ENCODE results near the gene CTPS1. TPM values are rescaled to one million over a fixed set of nuclear protein-coding genes. Genes with fewer than 3 reads are reported as not detected.
A peak's percentile ranks its signal among the peaks of the same experiment; 100 is the strongest.

CTPS1 gene
- total RNA-seq, 1 donor from 2014 or later: 23.5 TPM

- ATAC-seq: no peak
- intact Hi-C loops (cut with DNase I): no loop called here
- DNase-seq (ENCODE audit: low spot score): no peak
Observed at GRCh38 chr1:40986956-40987355, 7.5 kb downstream of the CTPS1 start.

GRCh38 chr1:40987439-40988276, 8.2 kb downstream of the CTPS1 start:
- intact Hi-C loops (cut with DNase I): no loop called here
- ATAC-seq: no peak
- no peak for DNase-seq (ENCODE audit: low spot score)

GRCh38 chr1:40988280-40988679, 8.8 kb downstream of the CTPS1 start:
- ATAC-seq (no peak), DNase-seq (ENCODE audit: low spot score) (no peak)
- intact Hi-C loops (cut with DNase I): no loop called here

GRCh38 chr1:40989066-40989465, 9.6 kb downstream of the CTPS1 start:
- no peak for ATAC-seq
- DNase-seq (ENCODE audit: low spot score): no peak
- intact Hi-C loops (cut with DNase I): no loop called here

- ATAC-seq: no peak
- DNase-seq (ENCODE audit: low spot score): no peak
- intact Hi-C loops (cut with DNase I): no loop called here
Observed at GRCh38 chr1:40997096-40997495, 17.6 kb downstream of the CTPS1 start.

GRCh38 chr1:40998668-40999067, 19.2 kb downstream of the CTPS1 start:
- intact Hi-C loops (cut with DNase I): no loop called here
- DNase-seq (ENCODE audit: low spot score) (no peak), ATAC-seq (no peak)

- ATAC-seq (peak; percentile 20), DNase-seq (ENCODE audit: low spot score) (no peak)
- intact Hi-C loops (cut with DNase I): no loop called here
Observed at GRCh38 chr1:41003127-41003639, 23.7 kb downstream of the CTPS1 start.

- DNase-seq (ENCODE audit: low spot score): peak; percentile 95
- intact Hi-C loops (cut with DNase I): no loop called here
- peak; percentile 99 for ATAC-seq
Observed at GRCh38 chr1:41003640-41004220, 24.2 kb downstream of the CTPS1 start.

- ATAC-seq: no peak
- DNase-seq (ENCODE audit: low spot score): no peak
- intact Hi-C loops (cut with DNase I): no loop called here
Observed at GRCh38 chr1:41005876-41006275, 26.4 kb downstream of the CTPS1 start.

GRCh38 chr1:41006942-41007865, 27.7 kb downstream of the CTPS1 start:
- DNase-seq (ENCODE audit: low spot score) (no peak), ATAC-seq (no peak)
- intact Hi-C loops (cut with DNase I): no loop called here

GRCh38 chr1:41009466-41009865, 30.0 kb downstream of the CTPS1 start:
- no peak for DNase-seq (ENCODE audit: low spot score)
- intact Hi-C loops (cut with DNase I): no loop called here
- no peak for ATAC-seq

GRCh38 chr1:41010345-41010744, 30.8 kb downstream of the CTPS1 start:
- DNase-seq (ENCODE audit: low spot score): no peak
- intact Hi-C loops (cut with DNase I): no loop called here
- no peak for ATAC-seq

- intact Hi-C loops (cut with DNase I): no loop called here
- DNase-seq (ENCODE audit: low spot score) (no peak), ATAC-seq (no peak)
Observed at GRCh38 chr1:41013024-41013423, 33.5 kb downstream of the CTPS1 start.

- intact Hi-C loops (cut with DNase I): no loop called here
Observed at GRCh38 chr1:41013796-41014195, 34.3 kb downstream of the CTPS1 start.

GRCh38 chr1:41014871-41015270, 35.4 kb downstream of the CTPS1 start:
- DNase-seq (ENCODE audit: low spot score) (no peak), ATAC-seq (no peak)
- intact Hi-C loops (cut with DNase I): no loop called here

More at GRCh38 chr1:41013796-41014195, 34.3 kb downstream of the CTPS1 start:
- DNase-seq (ENCODE audit: low spot score) (no peak), ATAC-seq (peak; percentile 52)

- ATAC-seq: no peak
- intact Hi-C loops (cut with DNase I): no loop called here
Observed at GRCh38 chr1:41015281-41015896, 35.9 kb downstream of the CTPS1 start.

GRCh38 chr1:41015897-41016470, 36.5 kb downstream of the CTPS1 start:
- DNase-seq (ENCODE audit: low spot score) (no peak), ATAC-seq (no peak)
- intact Hi-C loops (cut with DNase I): no loop called here

More at GRCh38 chr1:41015281-41015896, 35.9 kb downstream of the CTPS1 start:
- DNase-seq (ENCODE audit: low spot score): no peak

- ATAC-seq (no peak), DNase-seq (ENCODE audit: low spot score) (no peak)
- intact Hi-C loops (cut with DNase I): no loop called here
Observed at GRCh38 chr1:41017141-41018017, 37.9 kb downstream of the CTPS1 start.
